NCI-H446 (cell line): ENCODE results near the gene CRADD.
A peak's percentile ranks its signal among the peaks of the same experiment; 100 is the strongest.

Source experiments
- DNase-seq, 2 experiments: peaks; one replicate each; lab custom pipeline; 2025; lab: John Stamatoyannopoulos, UW

The CRADD gene

DNA sequence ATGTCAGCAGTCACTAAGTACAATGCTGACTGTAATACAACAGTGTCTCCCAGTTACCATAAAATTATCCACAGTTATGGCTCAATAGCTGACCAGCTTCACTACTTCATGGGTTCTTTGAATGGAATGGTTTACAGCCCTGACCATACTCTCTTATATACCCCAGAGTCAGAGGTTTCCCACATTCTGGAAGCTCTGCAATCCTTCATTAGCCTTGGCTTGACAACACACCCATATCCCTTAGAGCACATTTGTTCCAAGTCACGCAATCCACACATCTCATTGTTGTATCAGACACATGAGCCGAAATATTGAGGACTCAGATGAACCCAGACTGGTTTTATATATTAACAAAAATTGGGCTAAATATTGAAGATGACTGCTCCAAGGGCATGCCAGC is 261.8 kb downstream of the CRADD start:
- no peak for DNase-seq

DNA sequence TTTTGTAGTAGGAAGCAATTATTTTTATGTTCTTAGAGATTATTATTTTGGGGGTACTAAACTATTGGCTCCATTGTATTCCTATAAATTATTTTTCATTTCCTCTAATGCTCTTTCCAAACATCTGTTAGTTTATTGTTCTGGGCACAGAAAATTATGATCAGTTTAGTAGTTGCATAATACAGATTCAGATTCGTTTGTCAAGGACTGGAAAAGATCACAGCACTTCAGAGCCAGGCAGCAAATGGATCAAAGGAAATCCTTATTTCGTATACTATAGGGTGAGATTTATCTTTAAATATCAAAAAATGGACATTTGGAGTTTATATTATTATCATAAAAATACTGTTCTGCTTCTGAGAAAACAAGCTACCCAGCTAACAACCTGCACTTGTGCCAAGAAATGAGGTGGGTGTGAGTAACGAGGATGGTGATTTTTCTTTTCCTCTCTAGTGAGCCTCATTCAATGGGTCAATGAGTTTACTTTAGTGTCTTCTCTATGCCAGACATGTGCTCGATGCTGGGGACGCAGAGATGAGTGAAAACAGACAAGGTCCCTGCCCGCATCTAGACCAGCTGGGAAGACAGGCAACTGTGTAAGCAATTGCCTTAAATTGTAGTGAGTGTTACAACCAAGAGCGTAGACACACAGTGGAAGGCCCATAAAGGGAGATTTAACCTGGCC is 262.6 kb downstream of the CRADD start:
- DNase-seq, result peak; percentile 6 to 18

DNA sequence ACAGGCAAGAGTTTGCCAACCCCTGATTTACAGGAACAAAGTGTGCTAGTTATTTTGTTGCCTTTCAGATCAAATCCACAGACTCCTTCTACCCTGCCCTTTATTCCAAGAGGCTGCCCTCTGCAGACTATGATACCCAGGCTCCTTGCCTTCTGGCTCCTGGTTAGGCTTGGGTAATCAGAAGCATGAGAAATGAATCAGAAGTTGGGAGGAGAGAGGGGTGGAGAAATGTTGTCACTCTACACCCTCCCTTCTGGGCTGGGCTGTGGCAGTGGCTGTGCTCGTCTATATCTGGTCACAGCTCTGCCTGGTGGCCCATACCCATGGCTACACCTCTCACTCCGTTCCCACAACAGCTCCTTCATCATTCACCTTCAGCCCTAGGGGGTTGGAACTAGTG is 266.6 kb downstream of the CRADD start:
- peak in 1 of 2 experiments; percentile 19 for DNase-seq

DNA sequence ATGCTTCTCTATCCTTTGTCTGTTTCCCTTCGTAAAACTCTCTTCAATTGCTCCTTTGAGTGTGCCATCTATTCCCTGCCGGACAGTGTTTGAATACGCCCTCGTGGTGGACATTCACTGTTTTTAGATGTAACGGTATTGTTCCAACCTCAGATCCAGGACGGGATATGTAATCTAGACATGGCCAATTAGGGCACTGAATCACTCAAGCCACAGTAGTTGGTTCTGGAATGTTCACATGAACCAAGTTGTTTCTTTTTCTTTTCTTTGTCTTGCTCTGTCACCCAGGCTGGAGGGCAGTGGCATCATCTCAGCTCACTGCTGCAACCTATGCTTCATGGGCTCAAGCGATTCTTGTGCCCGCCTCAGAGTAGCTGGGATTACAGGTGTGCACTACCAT is 267.0 kb downstream of the CRADD start:
- DNase-seq, result no peak
